SK-N-MC (cell line): Measurements from ENCODE around the gene KRTAP10-4.

Experiments
- EZH2 ChIP-seq: fragments of 200-600 bp; sonication (generic); IDR thresholded peaks from one replicate; pipeline ENCODE4 v1.6.1; 2017; ENCODE audit warnings: antibody characterized with exemption
- FOXP2 ChIP-seq: optimal IDR thresholded peaks from 2 replicates; pipeline ENCODE3; 2011; ENCODE audit warnings: mild to moderate bottlenecking, moderate library complexity; ENCODE audit not compliant: insufficient read depth; ENCODE audit errors: extremely low read length, control extremely low read depth
- POLR2AphosphoS5 ChIP-seq: IDR thresholded peaks from 2 replicates; pipeline ENCODE4 v1.6.1; 2012; ENCODE audit warnings: mild to moderate bottlenecking, low read depth, low read length, borderline replicate concordance

- TF ChIP-seq POLR2AphosphoS5 (no peak), EZH2 (no peak), FOXP2 (no peak)
Measured at GRCh38 chr21:44606495-44606894, 33.0 kb downstream of the KRTAP10-4 start.
